Measurements from ENCODE around the gene YIF1B.

YIF1B gene

GRCh38 chr19:38298821-38299680 lies 16.7 kb downstream of the YIF1B start:
- CTCF ChIA-PET, result no interaction called here
- POLR2A ChIA-PET, result no interaction called here
- DNase-seq (ENCODE audit: extremely low spot score), result no peak
- TF ChIP-seq ELF4 (IDR thresholded peaks at IDR 0.05) (no peak), PKNOX1 (IDR thresholded peaks at IDR 0.05) (no peak), FOXM1 (IDR thresholded peaks at IDR 0.05; ENCODE audit: borderline replicate concordance) (no peak), SUZ12 (IDR thresholded peaks at IDR 0.05) (no peak), BHLHE40 (IDR thresholded peaks at IDR 0.05; ENCODE audit: borderline replicate concordance) (no peak), LEF1 (IDR thresholded peaks at IDR 0.05; ENCODE audit: borderline replicate concordance) (no peak), HDGF (IDR thresholded peaks at IDR 0.05; ENCODE audit: borderline replicate concordance) (no peak), FOXA1 (IDR thresholded peaks at IDR 0.05) (no peak), ZNF384 (IDR thresholded peaks at IDR 0.05) (no peak)

GRCh38 chr19:38294090-38294489 lies 21.7 kb downstream of the YIF1B start:
- CTCF ChIA-PET, result no interaction called here
- POLR2A ChIA-PET, result no interaction called here
- TF ChIP-seq FOXM1 (IDR thresholded peaks at IDR 0.05; ENCODE audit: borderline replicate concordance), result no peak
- no peak for TF ChIP-seq FOXA1 (IDR thresholded peaks at IDR 0.05)
- TF ChIP-seq ZNF384 (IDR thresholded peaks at IDR 0.05), result no peak
- TF ChIP-seq LEF1 (IDR thresholded peaks at IDR 0.05; ENCODE audit: borderline replicate concordance), result no peak
- no peak for TF ChIP-seq BHLHE40 (IDR thresholded peaks at IDR 0.05; ENCODE audit: borderline replicate concordance)
- TF ChIP-seq L3MBTL2 (conservative IDR thresholded peaks at IDR 0.05), result no peak
- TF ChIP-seq TARDBP (IDR thresholded peaks at IDR 0.05), result no peak
- no peak for TF ChIP-seq HDGF (IDR thresholded peaks at IDR 0.05; ENCODE audit: borderline replicate concordance)
- TF ChIP-seq ELF4 (IDR thresholded peaks at IDR 0.05), result no peak
- TF ChIP-seq ARNT (IDR thresholded peaks at IDR 0.05), result no peak
- no peak for DNase-seq (ENCODE audit: extremely low spot score)

DNA sequence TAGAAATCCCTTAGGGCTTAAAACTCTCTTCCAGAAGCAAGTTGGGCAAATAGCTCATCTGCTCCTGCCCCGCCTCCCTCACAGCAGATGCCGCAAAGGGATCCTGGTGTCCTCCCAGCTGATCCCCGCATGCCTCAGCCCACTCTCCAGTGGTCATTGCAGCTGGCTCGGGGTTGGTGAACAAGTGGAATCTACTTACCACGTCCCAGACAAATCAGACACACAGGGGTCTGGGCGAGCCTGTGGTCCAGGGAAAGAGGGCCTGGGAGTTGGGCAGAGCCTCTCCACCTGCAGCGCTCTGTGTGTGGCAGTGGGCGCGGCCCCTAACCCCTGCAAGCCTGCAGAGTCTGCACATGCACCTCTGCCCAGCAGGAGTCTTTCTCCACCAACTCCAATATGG lies 22.5 kb downstream of the YIF1B start:
- TF ChIP-seq BHLHE40 (IDR thresholded peaks at IDR 0.05; ENCODE audit: borderline replicate concordance), result no peak
- no peak for TF ChIP-seq SUZ12 (IDR thresholded peaks at IDR 0.05)
- no peak for TF ChIP-seq FOXK2 (IDR thresholded peaks at IDR 0.05)
- no peak for TF ChIP-seq CTBP1 (IDR thresholded peaks at IDR 0.05; ENCODE audit: borderline replicate concordance)
- no peak for TF ChIP-seq NFRKB (IDR thresholded peaks at IDR 0.05)
- TF ChIP-seq PKNOX1 (IDR thresholded peaks at IDR 0.05), result no peak
- TF ChIP-seq FOXA1 (IDR thresholded peaks at IDR 0.05), result no peak
- no peak for TF ChIP-seq TARDBP (IDR thresholded peaks at IDR 0.05)
- no peak for TF ChIP-seq FOXM1 (IDR thresholded peaks at IDR 0.05; ENCODE audit: borderline replicate concordance)
- no peak for TF ChIP-seq ELF4 (IDR thresholded peaks at IDR 0.05)
- no peak for TF ChIP-seq LEF1 (IDR thresholded peaks at IDR 0.05; ENCODE audit: borderline replicate concordance)
- no peak for TF ChIP-seq SP1 (IDR thresholded peaks at IDR 0.05)
- TF ChIP-seq ARNT (IDR thresholded peaks at IDR 0.05), result no peak
- no peak for TF ChIP-seq L3MBTL2 (conservative IDR thresholded peaks at IDR 0.05)
- no peak for TF ChIP-seq ZNF384 (IDR thresholded peaks at IDR 0.05)
- TF ChIP-seq HDGF (IDR thresholded peaks at IDR 0.05; ENCODE audit: borderline replicate concordance), result no peak
- DNase-seq (ENCODE audit: extremely low spot score), result no peak
- POLR2A ChIA-PET, result no interaction called here
- CTCF ChIA-PET, result no interaction called here

DNA sequence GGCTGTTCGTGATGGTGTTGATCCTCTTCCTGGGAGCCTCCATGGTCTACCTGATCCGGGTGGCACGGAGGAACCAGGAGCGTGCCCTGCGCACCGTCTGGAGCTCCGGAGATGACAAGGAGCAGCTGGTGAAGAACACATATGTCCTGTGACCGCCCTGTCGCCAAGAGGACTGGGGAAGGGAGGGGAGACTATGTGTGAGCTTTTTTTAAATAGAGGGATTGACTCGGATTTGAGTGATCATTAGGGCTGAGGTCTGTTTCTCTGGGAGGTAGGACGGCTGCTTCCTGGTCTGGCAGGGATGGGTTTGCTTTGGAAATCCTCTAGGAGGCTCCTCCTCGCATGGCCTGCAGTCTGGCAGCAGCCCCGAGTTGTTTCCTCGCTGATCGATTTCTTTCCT lies 23.9 kb downstream of the YIF1B start:
- DNase-seq (ENCODE audit: extremely low spot score), result no peak
- ChIA-PET POLR2A (no interaction called here), CTCF (no interaction called here)
- no peak for TF ChIP-seq FOXK2 (IDR thresholded peaks at IDR 0.05)
- no peak for TF ChIP-seq TARDBP (IDR thresholded peaks at IDR 0.05)
- TF ChIP-seq SP1 (IDR thresholded peaks at IDR 0.05), result no peak
- TF ChIP-seq LEF1 (IDR thresholded peaks at IDR 0.05; ENCODE audit: borderline replicate concordance), result no peak
- no peak for TF ChIP-seq HDGF (IDR thresholded peaks at IDR 0.05; ENCODE audit: borderline replicate concordance)
- TF ChIP-seq ZNF384 (IDR thresholded peaks at IDR 0.05), result no peak
- no peak for TF ChIP-seq CTBP1 (IDR thresholded peaks at IDR 0.05; ENCODE audit: borderline replicate concordance)
- no peak for TF ChIP-seq FOXA1 (IDR thresholded peaks at IDR 0.05)
- TF ChIP-seq BHLHE40 (IDR thresholded peaks at IDR 0.05; ENCODE audit: borderline replicate concordance), result no peak
- no peak for TF ChIP-seq FOXM1 (IDR thresholded peaks at IDR 0.05; ENCODE audit: borderline replicate concordance)
- TF ChIP-seq L3MBTL2 (conservative IDR thresholded peaks at IDR 0.05), result no peak
- TF ChIP-seq ELF4 (IDR thresholded peaks at IDR 0.05), result no peak
- TF ChIP-seq NFRKB (IDR thresholded peaks at IDR 0.05), result no peak
- no peak for TF ChIP-seq ARNT (IDR thresholded peaks at IDR 0.05)

- ChIA-PET CTCF (no interaction called here), POLR2A (no interaction called here)
- DNase-seq (ENCODE audit: extremely low spot score), result no peak
- TF ChIP-seq NFRKB (IDR thresholded peaks at IDR 0.05) (no peak), ZNF384 (IDR thresholded peaks at IDR 0.05) (no peak), PKNOX1 (IDR thresholded peaks at IDR 0.05) (no peak), FOXK2 (IDR thresholded peaks at IDR 0.05) (no peak), FOXA1 (IDR thresholded peaks at IDR 0.05) (no peak), TARDBP (IDR thresholded peaks at IDR 0.05) (no peak), SUZ12 (IDR thresholded peaks at IDR 0.05) (no peak), SP1 (IDR thresholded peaks at IDR 0.05) (no peak), HDGF (IDR thresholded peaks at IDR 0.05; ENCODE audit: borderline replicate concordance) (no peak), ELF4 (IDR thresholded peaks at IDR 0.05) (no peak), FOXM1 (IDR thresholded peaks at IDR 0.05; ENCODE audit: borderline replicate concordance) (no peak), CTBP1 (IDR thresholded peaks at IDR 0.05; ENCODE audit: borderline replicate concordance) (no peak)
Observed at GRCh38 chr19:38290631-38291147, 25.1 kb downstream of the YIF1B start.

Data from HEK293T (cell line).